Dedifferentiated amniotic fluid mesenchymal stem cell (primary cell): ENCODE data around the gene MED29.
"Not testable (repeated sequence)": the region's sequence is repeated elsewhere in the genome, so short reads cannot be mapped to it uniquely, and the experiment has no call there.

Experiments
- DNase-seq: peaks from one replicate; pipeline ENCODE4 v3.0.0-alpha.2; 2016; ENCODE audit errors: extremely low spot score

MED29 gene

DNA sequence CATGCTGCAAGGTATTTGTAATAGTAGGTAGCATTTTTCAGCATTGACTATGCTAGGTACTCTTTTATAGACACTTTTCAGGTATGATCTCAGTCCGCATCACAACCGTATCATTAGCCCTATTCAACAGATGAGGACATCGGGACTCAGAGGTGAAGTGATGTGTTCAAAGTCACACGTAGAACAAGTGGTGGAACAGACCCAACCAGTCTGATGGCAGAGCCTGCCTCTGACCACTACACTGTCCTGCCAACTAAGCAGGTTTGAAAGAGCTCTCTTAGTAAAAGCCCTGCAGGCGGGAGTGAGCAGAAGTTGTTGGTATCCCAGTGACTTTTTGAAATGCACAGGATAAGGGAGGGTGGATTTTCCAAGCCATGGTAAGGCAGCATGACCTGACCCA, 20.4 kb upstream of the MED29 start:
- DNase-seq, result no peak

DNA sequence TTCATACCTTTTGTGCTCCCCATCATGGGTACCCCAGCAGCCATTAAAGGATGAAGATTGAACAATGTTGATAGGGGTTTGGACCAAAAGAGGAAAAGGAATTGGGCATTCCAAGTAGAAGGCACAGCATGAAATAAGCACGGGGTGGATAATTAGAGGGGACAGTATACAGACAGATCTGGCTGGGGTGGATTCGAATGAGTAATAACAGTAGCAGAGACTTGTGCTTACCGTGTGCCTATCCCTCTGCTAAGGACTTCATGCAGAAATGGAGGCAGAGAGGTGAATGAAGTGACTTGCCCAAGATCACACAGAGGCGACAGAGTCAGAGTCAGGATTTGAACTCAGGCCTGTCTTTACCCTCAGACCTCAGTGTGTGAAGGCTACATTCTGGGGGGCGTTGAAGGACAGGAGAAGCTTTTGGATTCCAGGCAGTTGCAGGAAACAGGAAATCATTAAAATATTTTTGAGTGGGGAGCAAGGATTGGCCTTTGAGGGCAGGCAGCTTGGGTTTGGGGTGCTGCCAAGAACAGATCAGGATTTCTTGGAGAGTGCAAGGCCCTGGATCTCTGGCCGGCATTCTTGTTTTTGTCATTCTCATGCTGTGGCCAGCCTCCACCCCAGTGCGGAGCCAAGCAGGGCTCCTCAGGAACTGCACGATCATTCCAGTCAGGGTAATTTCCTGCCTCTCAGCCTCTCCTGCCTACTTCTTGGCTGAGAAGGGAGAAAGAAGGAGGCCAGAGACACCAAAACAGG, 19.0 kb upstream of the MED29 start:
- peak; percentile 91 for DNase-seq

DNA sequence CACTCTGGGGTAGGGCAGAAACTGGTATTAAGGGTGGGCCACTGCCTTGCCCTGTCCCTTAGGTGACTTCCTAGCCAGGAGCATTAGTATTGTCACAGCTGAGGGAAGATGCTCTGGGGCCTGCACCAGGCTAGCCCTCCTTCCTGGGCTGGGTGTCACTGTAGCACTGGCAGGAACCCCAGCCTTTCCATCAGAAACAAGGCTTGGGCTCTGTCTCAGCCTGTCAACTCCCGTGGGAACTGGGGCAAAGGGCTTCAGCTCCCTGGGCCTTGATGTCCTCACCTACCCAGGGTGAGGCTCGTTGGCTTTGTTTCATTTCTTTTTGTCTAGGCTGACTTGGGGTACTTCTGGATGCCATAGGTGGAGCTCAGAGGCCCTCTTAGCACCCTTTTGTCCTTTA, 18.2 kb upstream of the MED29 start:
- DNase-seq, result no peak

DNA sequence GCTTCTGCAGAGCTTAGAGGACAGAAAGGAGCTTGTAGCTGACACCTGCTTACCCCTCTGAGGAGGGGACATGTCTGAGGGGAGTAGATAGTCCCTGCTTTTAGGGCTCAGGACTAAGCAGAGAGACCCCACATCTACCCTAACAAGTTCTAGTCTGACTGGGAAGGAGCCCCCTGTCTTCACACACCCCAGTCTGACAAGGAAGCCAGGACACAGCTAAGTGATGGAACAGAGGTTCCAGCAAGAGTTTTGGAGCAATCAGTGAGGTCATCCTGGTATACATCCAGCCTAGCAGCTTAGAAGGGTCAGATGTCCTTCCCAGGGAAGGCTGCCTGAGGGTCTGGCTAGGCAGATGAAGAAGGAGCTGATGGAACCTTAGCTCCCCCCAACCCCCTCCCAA, 15.2 kb upstream of the MED29 start:
- DNase-seq, result no peak

DNA sequence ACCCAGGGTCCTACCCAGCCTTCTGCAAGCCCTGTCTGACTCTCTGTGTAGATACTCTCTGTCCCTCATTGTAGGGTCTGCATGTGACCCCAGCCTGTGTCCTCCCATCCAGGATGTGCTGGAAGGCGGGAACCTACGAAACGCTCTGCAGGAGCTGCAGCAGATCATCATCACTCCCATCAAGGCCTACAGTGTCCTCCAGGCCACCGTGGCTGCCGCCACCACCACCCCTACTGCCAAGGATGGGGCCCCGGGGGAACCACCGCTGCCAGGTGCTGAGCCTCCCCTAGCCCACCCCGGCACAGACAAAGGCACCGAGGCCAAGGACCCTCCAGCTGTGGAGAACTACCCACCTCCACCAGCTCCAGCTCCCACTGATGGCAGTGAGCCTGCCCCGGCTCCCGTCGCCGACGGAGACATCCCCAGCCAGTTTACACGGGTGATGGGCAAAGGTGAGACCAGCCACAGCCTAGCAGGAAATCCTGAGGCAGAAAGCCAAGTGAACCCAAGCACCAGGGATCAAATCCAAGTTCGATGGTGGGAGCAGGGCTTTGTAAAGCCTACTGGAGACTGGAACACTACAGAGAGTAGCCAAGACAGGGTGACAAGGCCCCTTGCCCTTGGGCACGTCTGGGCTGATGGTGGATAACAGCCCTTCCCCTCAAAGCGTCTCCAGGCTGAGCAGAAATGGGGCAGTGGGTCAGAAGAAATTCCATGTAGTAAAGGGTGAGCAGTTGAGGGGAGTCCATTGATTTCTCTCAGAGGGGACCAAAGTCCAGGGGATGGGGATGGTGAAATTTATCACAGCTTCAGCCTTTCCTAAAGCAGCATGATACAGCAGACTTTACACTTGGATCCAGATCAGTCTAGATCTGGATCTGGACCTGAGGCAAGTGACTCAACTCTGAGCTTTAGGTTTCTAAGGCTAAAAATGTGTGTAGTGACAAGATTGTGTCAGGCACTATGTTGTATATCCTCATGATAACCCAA, 13.5 kb upstream of the MED29 start:
- DNase-seq, result no peak

DNA sequence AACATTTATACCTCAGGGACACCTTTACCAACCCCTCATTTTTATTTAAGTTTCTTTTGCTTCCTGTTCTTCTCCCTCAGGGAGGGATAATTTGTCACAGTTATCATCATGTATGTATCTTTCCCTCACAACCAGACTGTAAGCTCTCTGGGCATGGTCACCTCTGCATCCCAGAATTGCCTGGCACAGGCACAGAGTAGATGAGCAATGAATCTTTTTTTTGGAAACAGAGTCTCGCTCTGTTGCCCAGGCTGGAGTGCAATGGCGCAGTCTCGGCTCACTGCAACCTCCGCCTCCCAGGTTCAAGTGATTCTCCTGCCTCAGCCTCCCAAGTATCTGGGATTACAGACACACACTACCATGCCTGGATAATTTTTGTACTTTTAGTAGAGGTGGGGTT, 11.8 kb upstream of the MED29 start:
- DNase-seq, result not testable (repeated sequence)

DNA sequence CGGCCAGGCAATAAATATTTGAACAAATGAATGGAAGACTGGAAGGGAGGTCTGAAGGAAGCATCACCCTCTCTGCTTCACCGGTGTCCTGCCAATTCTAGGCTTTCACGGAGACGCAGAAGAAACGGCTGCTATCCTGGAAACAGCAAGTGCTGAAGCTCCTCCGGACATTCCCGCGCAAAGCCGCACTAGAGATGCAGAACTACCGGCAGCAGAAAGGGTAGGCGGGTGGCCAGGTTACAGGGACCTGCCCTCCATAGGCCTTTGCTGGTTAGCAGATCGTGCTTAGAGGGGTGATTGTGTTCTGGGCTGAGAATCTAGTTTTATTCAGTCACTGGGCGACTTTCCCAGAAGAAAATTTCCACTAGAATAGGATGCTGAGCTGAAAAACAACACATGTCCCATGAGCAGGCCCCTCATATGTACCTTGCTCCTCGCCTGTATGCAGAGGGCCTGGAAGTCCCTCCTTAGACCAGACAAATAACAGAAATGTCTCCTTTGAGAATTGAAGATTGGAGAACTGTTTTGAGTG, 11.2 kb upstream of the MED29 start:
- DNase-seq, result no peak

DNA sequence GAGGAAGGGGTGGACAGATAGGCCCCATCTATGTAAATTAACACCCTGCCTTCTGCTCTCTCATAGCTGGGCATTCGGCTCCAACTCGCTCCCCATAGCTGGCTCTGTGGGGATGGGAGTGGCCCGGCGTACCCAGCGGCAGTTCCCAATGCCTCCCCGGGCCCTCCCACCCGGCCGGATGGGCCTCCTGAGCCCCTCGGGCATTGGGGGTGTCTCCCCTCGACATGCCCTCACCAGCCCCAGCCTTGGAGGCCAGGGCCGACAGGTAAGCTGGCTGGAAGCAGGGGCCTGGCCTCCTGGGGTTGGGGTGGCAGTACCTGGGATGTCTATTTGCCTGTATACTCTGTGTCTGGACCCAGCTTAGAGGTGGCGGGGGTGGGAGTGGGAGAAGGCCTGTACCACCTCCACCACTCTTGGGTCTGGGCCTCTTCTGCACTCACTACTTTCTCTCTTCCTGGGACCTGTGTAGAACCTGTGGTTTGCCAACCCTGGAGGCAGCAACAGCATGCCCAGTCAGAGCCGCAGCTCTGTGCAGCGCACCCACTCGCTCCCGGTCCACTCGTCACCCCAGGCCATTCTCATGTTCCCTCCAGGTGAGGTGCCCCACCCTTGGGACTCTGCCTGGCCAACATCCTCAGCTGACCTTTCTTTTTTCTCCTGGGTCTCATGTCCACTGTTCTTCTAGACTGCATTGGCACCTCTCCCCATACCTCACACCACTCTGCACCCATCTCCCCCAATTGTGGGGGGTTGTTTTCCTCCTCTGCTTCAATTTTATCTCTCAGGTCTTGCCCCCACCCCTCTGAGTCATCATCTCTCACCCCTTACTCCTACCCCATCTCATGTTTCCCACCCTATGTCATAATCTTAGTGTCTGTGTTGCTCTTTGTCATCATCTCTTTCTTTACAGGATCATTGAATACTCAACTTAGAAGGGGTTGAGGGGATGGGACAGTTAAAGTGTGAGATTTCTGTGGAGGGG, 10.4 kb upstream of the MED29 start:
- no peak for DNase-seq

DNA sequence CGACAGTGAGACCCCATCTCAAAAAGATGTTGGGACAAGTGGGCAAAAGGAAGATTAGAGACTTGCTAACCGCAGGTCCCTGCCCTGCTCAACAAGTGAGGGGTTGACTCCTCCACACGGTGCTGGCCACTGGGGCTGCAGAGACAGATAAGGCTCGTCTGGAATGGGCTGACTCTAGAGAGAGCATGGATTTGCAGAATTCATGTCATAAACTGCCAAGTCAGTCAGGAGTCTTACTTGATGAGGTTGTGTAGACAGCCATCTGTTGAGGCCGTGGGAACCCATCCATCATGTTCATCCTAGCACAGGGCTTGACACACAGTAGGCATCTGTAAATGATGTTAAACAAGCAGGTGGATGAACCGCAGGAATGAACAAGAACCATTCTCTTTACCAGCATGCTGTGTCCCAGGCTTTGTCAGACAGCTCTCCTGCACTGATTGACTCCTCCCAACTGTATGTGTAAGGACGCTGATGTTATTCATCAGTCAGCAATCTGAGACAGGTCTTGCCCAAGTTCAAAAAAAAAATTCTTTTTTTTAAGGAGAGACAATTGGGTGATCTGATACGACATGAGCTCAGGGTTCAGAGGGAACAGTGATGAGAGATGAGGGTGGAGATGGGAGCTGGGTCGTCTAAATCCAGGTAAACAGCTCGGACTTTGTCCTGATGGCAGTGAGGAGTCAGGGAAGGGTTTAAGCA, 9.1 kb upstream of the MED29 start:
- DNase-seq, result no peak

DNA sequence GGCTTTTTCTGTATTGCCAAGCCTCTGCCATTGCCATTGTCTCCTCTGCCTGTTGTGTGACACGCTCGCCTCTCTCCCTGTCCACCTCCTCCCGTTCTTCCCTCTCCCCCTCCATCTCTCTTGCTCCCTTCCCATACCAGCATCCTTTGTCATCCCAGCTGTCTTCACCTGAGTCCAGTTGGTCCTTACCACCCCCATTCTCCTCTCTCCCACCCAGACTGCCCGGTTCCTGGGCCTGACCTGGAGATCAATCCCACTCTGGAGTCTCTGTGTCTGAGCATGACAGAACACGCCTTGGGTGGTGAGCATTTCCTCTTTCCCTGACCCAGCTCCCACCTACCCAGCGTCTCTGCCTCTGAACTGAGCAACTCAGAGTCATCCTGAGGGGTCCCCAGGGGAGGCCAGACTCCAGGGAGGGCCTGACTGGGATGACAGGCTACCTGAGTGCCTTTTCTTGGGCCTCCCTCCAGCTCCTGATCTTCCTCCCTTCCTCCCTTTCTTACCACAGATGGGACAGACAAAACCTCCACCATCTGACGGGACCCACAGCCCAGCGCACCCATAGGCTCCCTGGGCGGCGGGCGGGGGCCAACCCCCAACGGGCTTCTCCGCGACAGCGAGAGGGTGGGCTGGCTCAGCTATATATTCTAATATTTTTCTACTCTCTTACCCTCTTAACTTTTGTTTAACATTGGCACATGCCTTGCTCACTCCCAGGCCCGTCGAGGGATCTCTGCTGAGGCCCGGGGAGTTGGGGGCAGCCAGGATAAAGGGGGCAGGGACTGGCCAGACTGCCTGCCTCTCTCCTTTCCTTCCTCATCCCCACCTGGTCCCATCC, 8.0 kb upstream of the MED29 start:
- DNase-seq, result no peak

DNA sequence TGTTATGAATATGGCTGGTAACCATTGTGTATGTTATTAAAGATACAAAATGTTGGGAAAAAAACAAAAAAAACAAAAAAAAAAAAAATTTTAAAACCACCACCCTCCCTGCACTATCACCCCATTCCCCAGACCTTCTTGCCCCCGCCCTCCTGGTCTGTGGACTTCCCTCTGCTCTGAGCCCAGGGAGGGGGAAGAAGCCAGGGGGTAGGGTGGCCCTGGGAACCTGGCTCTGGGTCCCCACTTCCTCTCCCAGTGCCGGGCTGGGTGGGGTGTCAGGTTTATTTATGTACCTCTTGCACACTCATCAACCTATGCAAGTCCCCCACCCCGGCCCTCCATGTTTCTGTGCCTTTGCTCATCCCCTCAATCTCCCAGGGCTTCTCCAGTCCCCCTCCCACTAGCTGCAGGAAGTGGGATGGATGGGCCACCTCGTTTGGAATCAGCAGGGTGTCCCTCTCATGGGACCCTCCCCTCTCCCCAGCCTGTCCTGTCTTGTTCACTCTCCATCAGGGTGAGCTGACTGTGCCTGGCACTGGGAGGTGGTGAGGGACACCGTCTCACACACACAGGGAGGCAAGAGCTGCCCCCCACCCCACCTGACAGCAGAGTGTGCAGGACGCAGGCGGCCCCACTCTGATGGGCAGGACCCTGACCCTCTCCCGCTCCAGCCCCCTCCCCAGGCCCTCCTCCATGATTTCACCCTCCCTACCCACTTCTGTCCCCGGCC, 6.2 kb upstream of the MED29 start:
- DNase-seq, result no peak

DNA sequence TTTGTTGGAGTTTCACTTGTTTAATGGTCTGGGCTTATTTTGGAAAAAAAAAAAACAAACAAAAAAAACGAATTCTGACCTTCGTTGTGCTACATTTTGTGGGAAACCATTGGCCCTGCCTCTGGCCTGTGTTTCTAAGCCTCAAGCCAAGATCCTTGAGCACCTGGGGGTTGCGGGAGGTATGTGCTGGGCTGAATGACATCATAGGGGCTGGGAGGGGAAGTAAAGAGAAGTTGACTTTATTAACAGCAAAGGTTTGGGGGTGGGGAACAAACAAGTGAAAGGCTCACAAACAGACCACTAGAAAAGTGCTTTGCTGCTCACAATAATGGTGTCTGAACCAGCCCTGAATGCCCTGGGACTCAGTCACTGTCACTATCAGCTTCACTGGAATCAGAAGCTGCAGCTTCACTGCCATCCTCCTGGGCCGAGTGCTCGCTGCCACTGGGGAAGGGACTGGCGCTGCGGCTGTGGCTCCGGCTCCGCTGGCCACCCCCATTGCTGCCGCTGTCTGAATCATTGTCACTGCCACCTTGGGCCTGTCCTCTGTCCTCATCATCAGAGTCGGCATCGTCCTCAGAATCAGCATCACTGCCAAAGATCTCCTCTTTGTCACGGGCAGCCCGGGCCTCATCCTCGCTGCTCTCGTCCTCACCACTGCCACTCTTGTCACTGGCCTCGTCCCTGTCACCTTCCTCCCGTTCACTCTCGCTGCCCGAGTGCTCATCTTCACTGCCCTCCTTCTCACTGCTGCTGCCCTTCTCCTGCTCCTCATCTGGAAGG, 5.4 kb upstream of the MED29 start:
- DNase-seq, result no peak

DNA sequence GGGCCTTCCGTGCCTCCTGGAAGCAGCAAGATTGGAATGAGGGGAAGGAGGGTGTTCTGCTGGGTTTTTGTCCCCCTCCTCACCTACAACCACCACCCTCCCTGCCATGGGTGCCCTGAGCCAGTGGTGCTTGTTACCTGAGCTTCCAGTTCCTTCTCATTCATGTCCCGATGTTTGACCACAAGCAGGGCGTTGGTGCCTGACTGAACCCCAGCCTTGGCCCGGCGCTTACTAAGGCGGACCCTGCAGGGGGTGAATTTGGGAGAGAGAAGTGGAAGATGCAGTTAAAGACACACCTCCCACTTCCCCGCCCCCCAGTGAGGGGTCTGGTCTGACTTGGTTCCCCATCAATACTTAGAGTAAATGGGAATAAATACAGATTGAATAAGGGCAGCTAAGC, 4.6 kb upstream of the MED29 start:
- no peak for DNase-seq

DNA sequence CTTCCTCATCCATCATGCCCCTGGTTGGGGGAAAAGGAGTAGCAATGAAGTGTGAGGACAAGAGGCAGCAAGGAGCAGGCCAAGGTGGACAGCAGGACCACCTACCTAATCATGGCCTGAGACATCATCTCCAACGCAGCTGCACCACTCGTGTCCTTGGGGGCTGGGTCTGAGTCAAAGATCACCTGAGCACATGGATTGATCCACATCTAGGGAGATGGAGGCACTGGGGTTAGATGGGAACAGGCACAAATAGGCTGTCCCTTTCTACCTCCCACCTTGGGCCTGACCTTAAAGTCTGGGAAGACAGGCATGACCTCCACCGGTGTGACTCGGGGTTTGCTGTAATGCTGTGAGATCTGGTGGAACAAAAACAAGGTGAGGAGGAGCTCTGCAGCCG, 2.5 kb upstream of the MED29 start:
- DNase-seq, result no peak

DNA sequence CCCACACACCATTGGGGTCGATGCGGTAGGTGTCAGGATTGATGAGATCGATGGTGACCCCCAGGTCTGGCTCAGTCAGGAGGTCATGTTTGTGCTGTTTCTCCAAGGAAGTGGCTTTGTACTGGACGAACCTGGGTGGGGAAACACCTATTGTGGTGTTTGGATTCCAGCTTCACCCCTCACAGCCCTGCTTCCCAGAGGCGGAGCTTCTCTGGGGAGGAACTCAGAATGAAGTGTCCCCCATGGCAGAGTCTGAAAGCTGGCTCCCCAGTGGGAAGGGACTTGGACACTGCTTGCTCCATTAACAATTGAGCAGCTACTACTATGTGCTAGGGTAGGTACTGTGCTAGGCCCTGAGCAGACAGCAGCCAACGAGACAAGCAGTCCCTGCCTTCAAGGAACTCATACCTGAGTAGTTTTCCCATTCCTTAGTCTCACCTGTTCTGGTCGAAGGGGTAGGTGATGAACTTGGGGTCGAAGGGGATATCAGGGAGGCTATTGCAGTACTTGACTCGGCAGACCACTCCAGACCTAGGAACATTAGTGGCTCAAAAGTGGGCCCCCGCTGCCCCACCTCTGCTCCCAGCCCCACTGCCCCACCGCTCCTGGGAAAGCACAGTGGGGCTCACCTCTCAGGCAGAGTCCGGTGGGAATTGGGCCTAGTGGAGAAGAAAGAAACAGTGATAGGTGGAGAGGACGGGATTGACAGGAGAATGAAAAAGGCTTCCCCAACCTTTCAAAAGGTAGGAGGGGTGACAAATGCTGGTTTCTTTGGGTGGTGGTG, 1.4 kb upstream of the MED29 start:
- DNase-seq, result no peak

DNA sequence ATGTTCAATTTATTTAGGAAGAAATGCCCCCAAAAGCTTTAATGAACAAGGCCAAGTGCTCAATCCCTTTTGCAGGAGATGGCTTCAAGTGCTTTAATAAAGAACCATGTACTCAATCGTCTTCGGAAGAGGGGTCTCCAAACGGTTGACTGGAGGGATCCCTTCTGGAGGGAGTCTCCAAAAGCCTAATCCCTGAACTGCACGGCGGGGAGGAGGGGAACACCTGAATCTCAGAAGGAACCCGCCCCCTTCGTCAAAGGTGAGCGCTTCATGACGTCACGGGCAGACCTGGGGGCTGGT, 777 bp upstream of the MED29 start:
- DNase-seq, result no peak

DNA sequence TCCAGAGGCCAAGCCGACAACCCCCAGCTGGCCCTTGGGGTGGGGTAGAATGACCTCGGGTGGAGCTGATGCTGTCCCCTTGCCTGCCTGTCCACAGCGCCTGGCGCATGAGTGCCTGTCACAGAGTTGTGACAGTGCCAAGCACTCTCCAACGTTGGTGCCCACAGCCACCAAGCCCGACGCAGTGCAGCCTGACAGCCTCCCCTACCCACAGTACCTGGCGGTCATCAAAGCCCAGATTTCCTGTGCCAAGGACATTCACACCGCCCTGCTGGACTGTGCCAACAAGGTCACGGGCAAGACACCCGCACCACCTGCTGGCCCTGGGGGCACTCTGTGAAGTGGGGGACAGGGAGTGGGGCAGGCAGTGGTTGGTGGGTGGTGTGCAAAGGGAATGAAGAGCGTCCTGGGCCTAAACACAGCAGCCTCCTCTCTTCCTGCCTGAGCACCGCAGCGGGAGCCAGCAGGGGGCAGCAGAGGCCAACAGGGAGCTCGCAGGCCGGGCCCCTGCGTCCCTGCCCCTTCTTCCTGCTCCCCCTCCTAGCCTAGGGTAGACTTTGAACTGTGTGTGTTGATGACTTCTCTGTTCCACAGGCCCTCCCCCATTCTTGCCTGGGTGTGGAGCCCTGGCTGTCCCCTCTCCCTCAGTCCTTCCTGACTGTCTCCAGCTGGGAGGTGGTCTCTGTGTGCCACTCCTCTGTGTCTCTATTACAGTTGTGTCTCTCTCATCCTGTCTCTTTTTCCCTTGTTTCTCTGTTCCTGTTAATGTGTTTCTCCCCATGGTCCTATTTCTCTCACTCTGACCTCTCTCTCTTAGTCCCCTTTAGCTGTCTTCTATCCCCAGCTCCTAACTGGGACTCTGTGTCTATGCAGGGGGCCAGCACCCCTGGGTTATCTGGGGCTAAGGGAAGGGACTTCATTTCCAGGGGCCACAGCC, 6.5 kb downstream of the MED29 start:
- DNase-seq, result peak; percentile 75
